Cardiac muscle cell (in vitro differentiated cells and primary cell): Measurements from ENCODE around the gene IFNGR2. TPM values are rescaled to one million over a fixed set of nuclear protein-coding genes. Genes with fewer than 3 reads are reported as not detected.

Source experiments
- DNase-seq, 2 donors: peaks; one replicate each; pipeline versions ENCODE4 v3.0.0 to v3.0.0-alpha.2; 2010 to 2017; ENCODE audit warnings: low read depth in 1 of 2, low spot score in 1 of 2
- H3K27ac ChIP-seq: fragments of 200-600 bp; sonication (generic); 2 replicates; pipeline ENCODE4 v1.5.1; 2016
- H3K27me3 ChIP-seq: fragments of 200-600 bp; sonication (generic); 2 replicates; pipeline ENCODE4 v1.6.0; 2016; ENCODE audit warnings: control low read depth
- H3K36me3 ChIP-seq: fragments of 200-600 bp; sonication (generic); 2 replicates; pipeline ENCODE4 v1.5.1; 2016; ENCODE audit warnings: control low read depth
- H3K4me1 ChIP-seq: fragments of 200-600 bp; sonication (generic); 2 replicates; pipeline ENCODE4 v1.8.1; 2017; ENCODE audit warnings: low read depth, mild to moderate bottlenecking, mixed run types
- H3K4me3 ChIP-seq: fragments of 200-600 bp; sonication (generic); 2 replicates; pipeline ENCODE4 v1.5.1; 2016; ENCODE audit warnings: mild to moderate bottlenecking
- H3K9me3 ChIP-seq: fragments of 200-600 bp; sonication (generic); 2 replicates; pipeline ENCODE4 v1.5.1; 2017; ENCODE audit warnings: low read depth, mild to moderate bottlenecking, control low read depth
- polyA plus RNA-seq: library from polyadenylated mRNA; unstranded; fragments of >200 nt; fragmentation: Nextera tagmentation; extraction: Ambion mirVana; gene quantifications from 2 replicates; pipeline ENCODE4 v1.2.1, GENCODE V29; 2016
- total RNA-seq: library from RNA; depleted of rRNA; stranded (reverse); fragments of >200 nt; gene quantifications from 2 replicates; pipeline ENCODE4 v1.2.3, GENCODE V29; 2016
- TF ChIP-seq, protein P1 (sequence below): IDR thresholded peaks from 2 replicates; pipeline ENCODE4 v1.5.1; 2012; ENCODE audit warnings: low read depth, mild to moderate bottlenecking, low read length

Gene IFNGR2, protein sequence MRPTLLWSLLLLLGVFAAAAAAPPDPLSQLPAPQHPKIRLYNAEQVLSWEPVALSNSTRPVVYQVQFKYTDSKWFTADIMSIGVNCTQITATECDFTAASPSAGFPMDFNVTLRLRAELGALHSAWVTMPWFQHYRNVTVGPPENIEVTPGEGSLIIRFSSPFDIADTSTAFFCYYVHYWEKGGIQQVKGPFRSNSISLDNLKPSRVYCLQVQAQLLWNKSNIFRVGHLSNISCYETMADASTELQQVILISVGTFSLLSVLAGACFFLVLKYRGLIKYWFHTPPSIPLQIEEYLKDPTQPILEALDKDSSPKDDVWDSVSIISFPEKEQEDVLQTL
- total RNA-seq: 36.8 and 47.2 TPM in 2 replicates
- 64.6 and 87.6 TPM in 2 replicates for polyA plus RNA-seq

- H3K4me3 ChIP-seq: peak within 1 kb of the TSS; percentile 80
- H3K36me3 ChIP-seq: no peaks in the 10 kb centered on the region
- peak; percentile 56 to 71 for DNase-seq
- peak within 1 kb of the TSS; percentile 76 for H3K27ac ChIP-seq
- no peaks in the 10 kb centered on the region for H3K27me3 ChIP-seq
- TF ChIP-seq, protein P1, sequence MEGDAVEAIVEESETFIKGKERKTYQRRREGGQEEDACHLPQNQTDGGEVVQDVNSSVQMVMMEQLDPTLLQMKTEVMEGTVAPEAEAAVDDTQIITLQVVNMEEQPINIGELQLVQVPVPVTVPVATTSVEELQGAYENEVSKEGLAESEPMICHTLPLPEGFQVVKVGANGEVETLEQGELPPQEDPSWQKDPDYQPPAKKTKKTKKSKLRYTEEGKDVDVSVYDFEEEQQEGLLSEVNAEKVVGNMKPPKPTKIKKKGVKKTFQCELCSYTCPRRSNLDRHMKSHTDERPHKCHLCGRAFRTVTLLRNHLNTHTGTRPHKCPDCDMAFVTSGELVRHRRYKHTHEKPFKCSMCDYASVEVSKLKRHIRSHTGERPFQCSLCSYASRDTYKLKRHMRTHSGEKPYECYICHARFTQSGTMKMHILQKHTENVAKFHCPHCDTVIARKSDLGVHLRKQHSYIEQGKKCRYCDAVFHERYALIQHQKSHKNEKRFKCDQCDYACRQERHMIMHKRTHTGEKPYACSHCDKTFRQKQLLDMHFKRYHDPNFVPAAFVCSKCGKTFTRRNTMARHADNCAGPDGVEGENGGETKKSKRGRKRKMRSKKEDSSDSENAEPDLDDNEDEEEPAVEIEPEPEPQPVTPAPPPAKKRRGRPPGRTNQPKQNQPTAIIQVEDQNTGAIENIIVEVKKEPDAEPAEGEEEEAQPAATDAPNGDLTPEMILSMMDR: no peak
- H3K9me3 ChIP-seq: no peaks in the 10 kb centered on the region
- H3K4me1 ChIP-seq: no peaks in the 10 kb centered on the region
Measured at GRCh38 chr21:33403128-33403785, at the start of gene IFNGR2. Gene IFNGR2, plus strand, starts transcription at chr21:33403413. Its CDS starts 131 bp downstream, at chr21:33403544.

GRCh38 chr21:33355355-33355754 lies 47.9 kb upstream of the IFNGR2 start:
- Histone ChIP-seq H3K27ac (no peak overlapping the region), H3K9me3 (no peaks in the 10 kb centered on the region), H3K27me3 (no peaks in the 10 kb centered on the region), H3K4me1 (no peaks in the 10 kb centered on the region), H3K36me3 (peaks cover 18% of the 10 kb centered on the region), H3K4me3 (no peak overlapping the region)
- TF ChIP-seq, protein P1: no peak
- DNase-seq: no peak

DNA sequence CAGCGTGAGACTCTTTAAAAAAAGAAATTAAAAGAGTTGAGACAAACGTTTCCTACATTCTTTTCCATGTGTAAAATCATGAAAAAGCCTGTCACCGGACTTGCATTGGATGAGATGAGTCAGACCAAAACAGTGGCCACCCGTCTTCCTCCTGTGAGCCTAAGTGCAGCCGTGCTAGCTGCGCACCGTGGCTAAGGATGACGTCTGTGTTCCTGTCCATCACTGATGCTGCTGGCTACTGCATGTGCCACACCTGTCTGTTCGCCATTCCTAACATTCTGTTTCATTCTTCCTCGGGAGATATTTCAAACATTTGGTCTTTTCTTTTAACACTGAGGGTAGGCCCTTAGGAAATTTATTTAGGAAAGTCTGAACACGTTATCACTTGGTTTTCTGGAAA lies 47.2 kb upstream of the IFNGR2 start:
- TF ChIP-seq, protein P1: no peak
- H3K36me3 ChIP-seq: peaks cover 18% of the 10 kb centered on the region

DNA sequence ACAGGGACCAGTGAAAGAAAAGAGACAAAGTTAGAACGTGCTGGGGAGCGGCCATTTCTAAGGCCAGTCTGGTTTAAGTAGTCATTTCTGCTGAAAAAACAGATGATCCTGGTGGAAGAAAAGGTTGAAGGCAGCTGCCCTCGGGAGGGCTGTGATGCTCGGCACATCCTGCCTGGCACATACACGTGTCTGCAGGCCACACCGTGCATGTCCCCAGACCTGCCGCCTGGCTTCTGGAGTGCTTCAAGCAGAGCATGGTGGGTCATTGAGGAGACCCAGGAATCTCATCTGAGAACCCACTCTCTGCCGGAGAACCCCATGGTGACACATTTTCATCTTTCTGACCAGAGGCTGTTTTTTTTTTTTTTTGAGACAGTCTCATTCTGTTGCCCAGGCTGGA lies 46.0 kb upstream of the IFNGR2 start:
- TF ChIP-seq, protein P1: no peak
- Histone ChIP-seq H3K36me3 (peaks cover 18% of the 10 kb centered on the region), H3K9me3 (no peaks in the 10 kb centered on the region), H3K4me3 (no peak overlapping the region), H3K4me1 (peaks cover 4% of the 10 kb centered on the region), H3K27me3 (no peaks in the 10 kb centered on the region), H3K27ac (peak overlapping the region; percentile 16)
- DNase-seq: no peak

More for the DNA sequence above, 47.2 kb upstream of the IFNGR2 start:
- H3K4me1 ChIP-seq: no peaks in the 10 kb centered on the region
- no peak for DNase-seq
- H3K4me3 ChIP-seq: no peak overlapping the region
- H3K27me3 ChIP-seq: no peaks in the 10 kb centered on the region
- H3K9me3 ChIP-seq: no peaks in the 10 kb centered on the region
- peak overlapping the region; percentile 16 for H3K27ac ChIP-seq

- no peak for DNase-seq
- H3K27ac ChIP-seq: no peak overlapping the region
- peaks cover 14% of the 10 kb centered on the region for H3K36me3 ChIP-seq
- TF ChIP-seq, protein P1: no peak
- no peaks in the 10 kb centered on the region for H3K9me3 ChIP-seq
- H3K4me3 ChIP-seq: no peak overlapping the region
- no peaks in the 10 kb centered on the region for H3K27me3 ChIP-seq
- peaks cover 4% of the 10 kb centered on the region for H3K4me1 ChIP-seq
Measured at GRCh38 chr21:33359446-33359845, 43.8 kb upstream of the IFNGR2 start.
